Measurements from ENCODE around the gene CNPY4. TPM values are rescaled to one million over a fixed set of nuclear protein-coding genes. Genes with fewer than 3 reads are reported as not detected.

CNPY4 gene
- total and polyA plus RNA-seq, 2 donors (not counting 1 experiment from before 2014, with no cell fraction given): 8.0 to 13.9 TPM

DNA sequence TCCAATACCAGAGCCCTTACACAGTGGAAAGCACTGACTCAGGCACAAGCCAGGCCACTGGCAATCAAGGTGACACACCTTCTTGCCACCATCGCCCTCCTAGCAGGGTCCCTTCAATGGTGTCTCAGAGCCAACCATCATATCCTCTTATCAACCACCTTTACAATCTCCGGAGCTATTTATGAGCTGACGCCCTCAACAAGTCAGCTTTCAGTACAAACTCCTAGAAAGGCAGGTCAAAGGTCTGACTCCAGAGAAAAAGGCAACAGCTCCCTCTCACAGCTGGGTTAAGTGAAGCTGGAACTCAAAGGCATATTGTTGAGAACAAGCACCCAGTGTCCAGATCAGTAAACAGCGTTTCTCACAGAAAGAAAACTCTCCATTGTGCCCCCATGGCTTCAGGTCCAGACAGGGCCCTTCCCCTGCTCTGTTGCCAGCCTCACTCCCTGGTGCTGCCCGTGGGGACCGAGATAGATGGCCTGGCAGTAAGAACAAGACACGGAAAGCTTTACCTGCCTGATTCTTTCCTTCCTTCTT is 40.3 kb upstream of the CNPY4 start:
- CTCF ChIA-PET: interaction anchor here (0.7 kb wide), 1 partner anchor 775 kb away, joined by 3 read pairs; no protein-coding TSS in a partner anchor
- WGBS (ENCODE audit: insufficient coverage): 98% methylated on average over 5 of the region's 7 CpGs

More for the DNA sequence above, 40.3 kb upstream of the CNPY4 start:
- no peak for ATAC-seq (ENCODE audit: low read depth)
- peak overlapping the region; percentile 61 for H3K4me3 Mint-ChIP-seq
- Histone ChIP-seq H3K36me3 (replicated peaks in 1 of 2; ENCODE audit: control extremely low read depth in 1 of 2, control insufficient read depth in 1 of 2, extremely low read depth in 1 of 2, insufficient read depth in 2 of 2, low read length in 1 of 2) (peaks cover 10 to 38% of the 10 kb centered on the region in 2 experiments), H3K4me3 (ENCODE audit: control extremely low read depth in 1 of 5, extremely low read depth in 1 of 5, insufficient read depth in 1 of 5, low read depth in 2 of 5, low read length in 4 of 5) (no peak overlapping the region), H3K9ac (ENCODE audit: low read length) (no peak overlapping the region), H3K27ac (ENCODE audit: low read length in 2 of 2) (no peak overlapping the region), H3K4me1 (ENCODE audit: control insufficient read depth in 2 of 2, insufficient read depth in 2 of 2, low read length in 2 of 2) (peaks cover 16 to 24% of the 10 kb centered on the region in 2 donors), H2AFZ (ENCODE audit: insufficient read depth, low read depth, low read length, poor library complexity, severe bottlenecking) (no peak overlapping the region), H3K4me2 (replicated peaks; ENCODE audit: low read depth, low read length, poor library complexity, severe bottlenecking) (no peak overlapping the region), H3K79me2 (ENCODE audit: control insufficient read depth, insufficient read depth, low read length) (peaks cover 29% of the 10 kb centered on the region), H3K27me3 (replicated peaks in 1 of 4; ENCODE audit: control extremely low read depth in 1 of 4, control insufficient read depth in 3 of 4, insufficient read depth in 4 of 4, low read length in 3 of 4) (no peaks in the 10 kb centered on the region), H4K20me1 (ENCODE audit: control insufficient read depth, insufficient read depth, low read length, poor library complexity, severe bottlenecking) (peaks cover 29% of the 10 kb centered on the region), H3K9me3 (ENCODE audit: control extremely low read depth in 1 of 3, control insufficient read depth in 2 of 3, insufficient read depth in 1 of 3, low read length in 2 of 3) (no peaks in the 10 kb centered on the region)
- intact Hi-C loops (cut with micrococcal nuclease): no loop called here
- DNase-seq: no peak
- POLR2A ChIA-PET: no interaction called here
- TF ChIP-seq, protein P1, sequence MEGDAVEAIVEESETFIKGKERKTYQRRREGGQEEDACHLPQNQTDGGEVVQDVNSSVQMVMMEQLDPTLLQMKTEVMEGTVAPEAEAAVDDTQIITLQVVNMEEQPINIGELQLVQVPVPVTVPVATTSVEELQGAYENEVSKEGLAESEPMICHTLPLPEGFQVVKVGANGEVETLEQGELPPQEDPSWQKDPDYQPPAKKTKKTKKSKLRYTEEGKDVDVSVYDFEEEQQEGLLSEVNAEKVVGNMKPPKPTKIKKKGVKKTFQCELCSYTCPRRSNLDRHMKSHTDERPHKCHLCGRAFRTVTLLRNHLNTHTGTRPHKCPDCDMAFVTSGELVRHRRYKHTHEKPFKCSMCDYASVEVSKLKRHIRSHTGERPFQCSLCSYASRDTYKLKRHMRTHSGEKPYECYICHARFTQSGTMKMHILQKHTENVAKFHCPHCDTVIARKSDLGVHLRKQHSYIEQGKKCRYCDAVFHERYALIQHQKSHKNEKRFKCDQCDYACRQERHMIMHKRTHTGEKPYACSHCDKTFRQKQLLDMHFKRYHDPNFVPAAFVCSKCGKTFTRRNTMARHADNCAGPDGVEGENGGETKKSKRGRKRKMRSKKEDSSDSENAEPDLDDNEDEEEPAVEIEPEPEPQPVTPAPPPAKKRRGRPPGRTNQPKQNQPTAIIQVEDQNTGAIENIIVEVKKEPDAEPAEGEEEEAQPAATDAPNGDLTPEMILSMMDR (IDR thresholded peaks at IDR 0.05): no peak
- TF ChIP-seq EZH2 (IDR thresholded peaks at IDR 0.05; ENCODE audit: borderline replicate concordance, insufficient read depth, low read depth, low read length, poor library complexity, severe bottlenecking): no peak
- H3K27ac Mint-ChIP-seq: peak overlapping the region; percentile 53
- no peaks in the 10 kb centered on the region for H3K27me3 Mint-ChIP-seq
- peaks cover 32% of the 10 kb centered on the region for H3K4me1 Mint-ChIP-seq
- H3K9me3 Mint-ChIP-seq (ENCODE audit: insufficient read depth): no peaks in the 10 kb centered on the region

All from B cell (primary cell).